NT2/D1 (cell line): ENCODE results near the gene ARHGAP32.

Source experiments
- DNase-seq: peaks from one replicate; pipeline ENCODE4 v3.0.0-alpha.2; 2011; ENCODE audit warnings: low read depth, low spot score
- H3K27me3 ChIP-seq: 2 replicates; pipeline ENCODE4 v1.6.0; 2011; ENCODE audit warnings: mild to moderate bottlenecking; ENCODE audit not compliant: insufficient read length, insufficient read depth
- H3K36me3 ChIP-seq: 2 replicates; pipeline ENCODE4 v1.6.1; 2011; ENCODE audit warnings: mild to moderate bottlenecking, low read length, mixed read lengths; ENCODE audit not compliant: insufficient read depth, insufficient read length
- H3K4me1 ChIP-seq: 2 replicates; pipeline ENCODE4 v1.5.1; 2011; ENCODE audit not compliant: insufficient read depth, insufficient read length
- H3K4me3 ChIP-seq: 2 replicates; pipeline ENCODE4 v1.5.1; 2011; ENCODE audit warnings: low read depth; ENCODE audit not compliant: insufficient read length
- H3K9ac ChIP-seq: 2 replicates; pipeline ENCODE4 v1.6.0; 2011; ENCODE audit warnings: low read depth; ENCODE audit not compliant: insufficient read length
- H3K9me3 ChIP-seq: 2 replicates; pipeline ENCODE4 v1.5.1; 2011; ENCODE audit warnings: mild to moderate bottlenecking, low read length; ENCODE audit not compliant: insufficient read depth
- SUZ12 ChIP-seq: IDR thresholded peaks from 2 replicates; pipeline ENCODE4 v1.6.1; 2011; ENCODE audit not compliant: insufficient read length, insufficient read depth; ENCODE audit errors: extremely low read depth
- YY1 ChIP-seq: IDR thresholded peaks from 2 replicates; pipeline ENCODE4 v1.6.1; 2011; ENCODE audit not compliant: insufficient read length, insufficient read depth
- ZNF274 ChIP-seq: IDR thresholded peaks from 2 replicates; pipeline ENCODE4 v1.6.1; 2011; ENCODE audit warnings: mild to moderate bottlenecking, low read depth, low read length

The ARHGAP32 gene

GRCh38 chr11:128965485-128965884 lies 226.6 kb downstream of the ARHGAP32 start:
- peaks cover 17% of the 10 kb centered on the region for H3K36me3 ChIP-seq
- H3K4me1 ChIP-seq, result no peaks in the 10 kb centered on the region
- H3K27me3 ChIP-seq, result no peaks in the 10 kb centered on the region
- TF ChIP-seq ZNF274, result no peak
- TF ChIP-seq YY1, result no peak
- no peak for TF ChIP-seq SUZ12
- H3K9ac ChIP-seq, result no peak overlapping the region
- H3K9me3 ChIP-seq, result no peaks in the 10 kb centered on the region
- no peak overlapping the region for H3K4me3 ChIP-seq
- no peak for DNase-seq

- Histone ChIP-seq H3K4me1 (no peaks in the 10 kb centered on the region), H3K9ac (no peak overlapping the region), H3K4me3 (no peak overlapping the region), H3K27me3 (no peaks in the 10 kb centered on the region), H3K36me3 (peaks cover 7% of the 10 kb centered on the region), H3K9me3 (no peaks in the 10 kb centered on the region)
- TF ChIP-seq SUZ12, result no peak
- DNase-seq, result no peak
Measured at GRCh38 chr11:128964463-128964930, 227.6 kb downstream of the ARHGAP32 start.

- no peak for DNase-seq
- no peak overlapping the region for H3K9ac ChIP-seq
- no peak overlapping the region for H3K4me3 ChIP-seq
- H3K4me1 ChIP-seq, result no peaks in the 10 kb centered on the region
- TF ChIP-seq ZNF274 (no peak), YY1 (no peak), SUZ12 (no peak)
- H3K27me3 ChIP-seq, result no peaks in the 10 kb centered on the region
- no peaks in the 10 kb centered on the region for H3K9me3 ChIP-seq
- H3K36me3 ChIP-seq, result peaks cover under 1% of the 10 kb centered on the region
Measured at GRCh38 chr11:128963744-128964325, 228.3 kb downstream of the ARHGAP32 start.

- no peak overlapping the region for H3K4me3 ChIP-seq
- H3K9me3 ChIP-seq, result no peaks in the 10 kb centered on the region
- no peaks in the 10 kb centered on the region for H3K36me3 ChIP-seq
- no peak overlapping the region for H3K9ac ChIP-seq
- H3K27me3 ChIP-seq, result no peaks in the 10 kb centered on the region
- H3K4me1 ChIP-seq, result no peaks in the 10 kb centered on the region
- TF ChIP-seq YY1 (no peak), ZNF274 (no peak), SUZ12 (no peak)
- no peak for DNase-seq
Measured at GRCh38 chr11:128962896-128963295, 229.2 kb downstream of the ARHGAP32 start.

GRCh38 chr11:128961645-128962044 lies 230.5 kb downstream of the ARHGAP32 start:
- no peak for DNase-seq

GRCh38 chr11:128957202-128957482 lies 235.0 kb downstream of the ARHGAP32 start:
- no peaks in the 10 kb centered on the region for H3K36me3 ChIP-seq
- no peak for TF ChIP-seq SUZ12
- TF ChIP-seq YY1, result no peak
- TF ChIP-seq ZNF274, result no peak

More at GRCh38 chr11:128961645-128962044, 230.5 kb downstream of the ARHGAP32 start:
- Histone ChIP-seq H3K4me1 (no peaks in the 10 kb centered on the region), H3K27me3 (no peaks in the 10 kb centered on the region), H3K4me3 (no peak overlapping the region), H3K9me3 (no peaks in the 10 kb centered on the region), H3K9ac (no peak overlapping the region), H3K36me3 (no peaks in the 10 kb centered on the region)
- TF ChIP-seq SUZ12, result no peak
- TF ChIP-seq YY1, result no peak
- TF ChIP-seq ZNF274, result no peak

GRCh38 chr11:128956401-128957201 lies 235.5 kb downstream of the ARHGAP32 start:
- Histone ChIP-seq H3K27me3 (no peaks in the 10 kb centered on the region), H3K9ac (no peak overlapping the region), H3K9me3 (no peaks in the 10 kb centered on the region), H3K4me1 (no peaks in the 10 kb centered on the region), H3K4me3 (no peak overlapping the region), H3K36me3 (no peaks in the 10 kb centered on the region)
- DNase-seq, result peak; percentile 60
- no peak for TF ChIP-seq YY1
- no peak for TF ChIP-seq ZNF274
- no peak for TF ChIP-seq SUZ12

More at GRCh38 chr11:128957202-128957482, 235.0 kb downstream of the ARHGAP32 start:
- Histone ChIP-seq H3K4me3 (no peak overlapping the region), H3K9ac (no peak overlapping the region), H3K27me3 (no peaks in the 10 kb centered on the region), H3K9me3 (no peaks in the 10 kb centered on the region), H3K4me1 (no peaks in the 10 kb centered on the region)
- no peak for DNase-seq
